A549 (cell line): ENCODE measurements around the gene INPP5A. TPM values are rescaled to one million over a fixed set of nuclear protein-coding genes. Genes with fewer than 3 reads are reported as not detected.

Experiments
- ATAC-seq, 2 experiments: fragments of 200-7000 bp in 1 of 2; fragments of >200 bp in 1 of 2; cut with Nextera tagmentation in 1 of 2; cut with Tn5 transposase in 1 of 2; 3 replicates each; pipeline versions ENCODE4 v1.8.0 to v1.9.1; 2018 to 2020; ENCODE audit warnings: mild to moderate bottlenecking in 1 of 2, moderate library complexity in 1 of 2
- CTCF ChIA-PET: fragments of 300-600 bp; sonication (Branson Sonifier 250); formaldehyde crosslinking; extraction: SDS; loops from one replicate; lab custom pipeline; 2021; ENCODE audit warnings: antibody characterized with exemption, inconsistent platforms; lab: Yijun Ruan, JAX
- POLR2A ChIA-PET: fragments of 350-600 bp; formaldehyde crosslinking; extraction: SDS; loops from one replicate; lab custom pipeline; 2021; ENCODE audit warnings: antibody characterized with exemption, inconsistent platforms; lab: Yijun Ruan, JAX
- DNase-seq, 2 experiments: peaks; one replicate each; pipeline versions ENCODE4 v3.0.0 to v3.0.0-alpha.2; 2011 to 2016; ENCODE audit warnings: low read depth in 1 of 2, low spot score in 1 of 2
- FAIRE-seq: peaks from 2 replicates; lab custom pipeline; 2011; peaks lifted over from hg19 to GRCh38; lab: Jason Lieb, UNC
- H3K27ac ChIP-seq, 2 experiments: fragments of >200 bp; sonication (Bioruptor Twin); formaldehyde crosslinking; 3 replicates each; pipeline ENCODE4 v1.5.1; 2016 to 2017
- H3K4me1 ChIP-seq: fragments of >200 bp; sonication (Bioruptor Twin); formaldehyde crosslinking; 3 replicates; pipeline ENCODE4 v1.6.1; 2016
- H3K4me2 ChIP-seq: fragments of >200 bp; sonication (Bioruptor Twin); formaldehyde crosslinking; 3 replicates; pipeline ENCODE4 v1.6.1; 2016
- H3K4me3 ChIP-seq: fragments of >200 bp; sonication (Bioruptor Twin); formaldehyde crosslinking; 3 replicates; pipeline ENCODE4 v1.5.1; 2016
- H3K9me3 ChIP-seq: fragments of >200 bp; sonication (Bioruptor Twin); formaldehyde crosslinking; 3 replicates; pipeline ENCODE4 v1.6.1; 2016
- BHLHE40 ChIP-seq: IDR thresholded peaks from 2 replicates; pipeline ENCODE4 v1.6.1; 2012; ENCODE audit warnings: low read depth, low read length, inconsistent platforms
- CBX2 ChIP-seq: fragments of 200-600 bp; sonication (generic); IDR thresholded peaks from 2 replicates; pipeline ENCODE4 v1.6.1; 2016; ENCODE audit warnings: low read depth, mild to moderate bottlenecking, borderline replicate concordance
- EHF ChIP-seq: fragments of 250-450 bp; sonication (Bioruptor Pico); IDR thresholded peaks from 2 replicates; pipeline ENCODE4 v1.5.0; 2020; ENCODE audit warnings: mild to moderate bottlenecking
- EHMT2 ChIP-seq: fragments of 200-600 bp; sonication (generic); IDR thresholded peaks from 2 replicates; pipeline ENCODE4 v1.6.1; 2016; ENCODE audit warnings: antibody characterized with exemption, low read depth, mild to moderate bottlenecking, moderate library complexity
- ESRRA ChIP-seq: fragments of 150-350 bp; IDR thresholded peaks from 2 replicates; pipeline ENCODE4 v1.6.1; 2014; ENCODE audit warnings: mild to moderate bottlenecking, low read length, borderline replicate concordance
- FOXS1 ChIP-seq: fragments of 250-450 bp; sonication (Bioruptor Pico); IDR thresholded peaks from 2 replicates; pipeline ENCODE4 v1.5.0; 2020; ENCODE audit warnings: mild to moderate bottlenecking, moderate library complexity
- HDAC2 ChIP-seq: fragments of 200-600 bp; sonication (generic); IDR thresholded peaks from 2 replicates; pipeline ENCODE4 v1.6.1; 2016
- HEYL ChIP-seq: fragments of 250-450 bp; sonication (Bioruptor Pico); IDR thresholded peaks from 2 replicates; pipeline ENCODE4 v1.8.0; 2021; ENCODE audit warnings: mild to moderate bottlenecking, moderate library complexity
- HOXA7 ChIP-seq: fragments of 250-450 bp; sonication (Bioruptor Pico); IDR thresholded peaks from 2 replicates; pipeline ENCODE4 v1.5.0; 2020; ENCODE audit warnings: mild to moderate bottlenecking, moderate library complexity
- JUN ChIP-seq, 2 experiments: fragments of >200 bp; sonication (Bioruptor Twin); formaldehyde crosslinking; IDR thresholded peaks; 2 replicates in 1 of 2; 3 replicates in 1 of 2; pipeline ENCODE4 v1.6.1; 2016 to 2017
- KDM1A ChIP-seq: fragments of 200-600 bp; sonication (generic); IDR thresholded peaks from 2 replicates; pipeline ENCODE4 v1.6.1; 2016; ENCODE audit warnings: low read depth, mild to moderate bottlenecking
- MAFK ChIP-seq: fragments of 450-650 bp; IDR thresholded peaks from 2 replicates; pipeline ENCODE4 v1.6.1; 2014; ENCODE audit not compliant: partially characterized antibody
- MAZ ChIP-seq: fragments of 150-350 bp; IDR thresholded peaks from 2 replicates; pipeline ENCODE4 v1.6.1; 2014; ENCODE audit warnings: antibody characterized with exemption, low read depth, low read length, borderline replicate concordance
- MYC ChIP-seq: IDR thresholded peaks from 2 replicates; pipeline ENCODE4 v1.6.1; 2012; ENCODE audit warnings: mild to moderate bottlenecking, inconsistent platforms, low read length, improper control_type of control experiment, borderline replicate concordance
- NFE2L2 ChIP-seq: fragments of 150-350 bp; conservative IDR thresholded peaks from 2 replicates; pipeline ENCODE4 v1.6.1; 2014; ENCODE audit warnings: low read length
- NR3C1 ChIP-seq: fragments of >200 bp; sonication (Bioruptor Twin); formaldehyde crosslinking; IDR thresholded peaks from 3 replicates; pipeline ENCODE4 v1.6.1; 2017
- PHF8 ChIP-seq: fragments of 200-600 bp; sonication (generic); IDR thresholded peaks from 2 replicates; pipeline ENCODE4 v1.6.1; 2016; ENCODE audit warnings: low read depth, mild to moderate bottlenecking, antibody characterized with exemption, moderate library complexity, borderline replicate concordance
- POLR2A ChIP-seq: IDR thresholded peaks from 2 replicates; pipeline ENCODE4 v1.6.1; 2012; ENCODE audit warnings: mild to moderate bottlenecking, low read length
- RNF2 ChIP-seq: fragments of 200-600 bp; sonication (generic); IDR thresholded peaks from 2 replicates; pipeline ENCODE4 v1.6.1; 2016; ENCODE audit warnings: low read depth, mild to moderate bottlenecking, antibody characterized with exemption, moderate library complexity, borderline replicate concordance
- SMC3 ChIP-seq: fragments of >200 bp; sonication (Bioruptor Twin); formaldehyde crosslinking; IDR thresholded peaks from 3 replicates; pipeline ENCODE4 v1.6.1; 2018; ENCODE audit warnings: inconsistent platforms
- SREBF2 ChIP-seq: fragments of 450-650 bp; IDR thresholded peaks from 2 replicates; pipeline ENCODE4 v1.6.1; 2014; ENCODE audit warnings: mild to moderate bottlenecking, moderate library complexity
- TFCP2L1 ChIP-seq: fragments of 250-450 bp; sonication (Bioruptor Pico); IDR thresholded peaks from 2 replicates; pipeline ENCODE4 v1.5.0; 2021; ENCODE audit warnings: mild to moderate bottlenecking
- ZC3H11A ChIP-seq: fragments of 450-650 bp; IDR thresholded peaks from 2 replicates; pipeline ENCODE4 v1.6.1; 2014; ENCODE audit warnings: antibody characterized with exemption, mild to moderate bottlenecking
- ZFP36 ChIP-seq: fragments of 450-650 bp; IDR thresholded peaks from 2 replicates; pipeline ENCODE4 v1.6.1; 2014; ENCODE audit warnings: borderline replicate concordance; ENCODE audit not compliant: partially characterized antibody
- ZSCAN20 ChIP-seq: fragments of 250-450 bp; sonication (Bioruptor Pico); IDR thresholded peaks from 2 replicates; pipeline ENCODE4 v1.8.0; 2022; ENCODE audit warnings: mild to moderate bottlenecking, moderate library complexity
- WGBS: methylation state at CpG from one replicate; pipeline ENCODE4 v1.1.6; 2017; ENCODE audit errors: missing lambda C conversion rate; 5-methylcytosine and 5-hydroxymethylcytosine counted together
- polyA plus RNA-seq, 4 experiments: library from polyadenylated mRNA; depleted of rRNA in 3 of 4; stranded (reverse); fragments of >200 nt; fragmentation: RNase III in 1 of 4; extraction: RNeasy Plus Mini Kit Qiagen cat#74134 plus additional on column Dnase treatment in 1 of 4; gene quantifications; 2 replicates in 3 of 4; 3 replicates in 1 of 4; pipeline ENCODE4 v1.2.3, GENCODE V29; 2011 to 2017
- TF ChIP-seq, protein P1 (sequence below): fragments of >200 bp; sonication (Bioruptor Twin); formaldehyde crosslinking; IDR thresholded peaks from 2 replicates; pipeline ENCODE4 v1.6.1; 2016
- TF ChIP-seq, protein P2 (sequence below): IDR thresholded peaks from 2 replicates; pipeline ENCODE4 v1.6.1; 2012
- TF ChIP-seq, protein P3 (sequence below): fragments of 250-450 bp; sonication (Bioruptor Pico); IDR thresholded peaks from 2 replicates; pipeline ENCODE4 v1.5.0; 2021; ENCODE audit warnings: mild to moderate bottlenecking, moderate library complexity, borderline replicate concordance
- TF ChIP-seq, protein P4 (sequence below): fragments of 450-650 bp; IDR thresholded peaks from 2 replicates; pipeline ENCODE4 v1.6.1; 2014; ENCODE audit warnings: antibody characterized with exemption
- TF ChIP-seq, protein P5 (sequence below): fragments of >200 bp; sonication (Bioruptor Twin); formaldehyde crosslinking; IDR thresholded peaks from 3 replicates; pipeline ENCODE4 v1.5.1; 2016
- TF ChIP-seq, protein P6 (sequence below): fragments of 250-450 bp; sonication (Bioruptor Pico); IDR thresholded peaks from 2 replicates; pipeline ENCODE4 v1.5.0; 2020; ENCODE audit warnings: low read depth, mild to moderate bottlenecking, moderate library complexity

INPP5A gene
- polyA plus RNA-seq, 2 of the 4 experiments (the other 2 are of a cell fraction): 13.7 to 15.1 TPM

DNA sequence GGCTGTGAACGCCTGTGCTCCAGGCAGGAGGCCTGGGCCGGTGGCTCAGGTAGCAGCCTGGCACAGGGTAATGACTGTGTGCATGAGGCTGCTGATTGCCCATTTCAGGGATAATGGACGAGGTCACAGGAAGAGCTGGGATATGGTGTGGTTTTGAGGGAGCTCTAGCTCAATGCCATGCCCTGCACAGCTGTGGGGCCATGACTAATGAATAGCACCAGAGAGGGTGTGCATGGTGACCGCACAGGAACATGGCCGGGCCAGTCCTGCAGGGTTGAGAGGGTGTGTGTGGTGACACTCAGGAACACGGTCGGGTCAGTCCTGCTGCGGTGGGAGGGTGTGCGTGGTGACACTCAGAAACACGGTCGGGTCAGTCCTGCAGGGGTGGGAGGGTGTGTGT, 226.5 kb downstream of the INPP5A start:
- Histone ChIP-seq H3K9me3 (no peaks in the 10 kb centered on the region), H3K4me2 (no peak overlapping the region), H3K27ac (no peak overlapping the region), H3K4me3 (no peak overlapping the region), H3K4me1 (no peaks in the 10 kb centered on the region)
- DNase-seq (no peak), FAIRE-seq (no peak), ATAC-seq (no peak)
- 84% methylated on average over 9 of the region's 11 CpGs for WGBS
- ChIA-PET CTCF (interaction anchor here (1.2 to 1.5 kb wide), 2 partner anchors 25 to 110 kb away, joined by 3 read pairs; no protein-coding TSS in a partner anchor), POLR2A (no interaction called here)
- TF ChIP-seq ESRRA (no peak), RNF2 (no peak), HDAC2 (no peak), BHLHE40 (no peak), JUN (IDR thresholded peaks at IDR 0.05) (no peak), MAFK (no peak), HEYL (no peak), ZC3H11A (no peak), HOXA7 (no peak), MAZ (no peak), ZSCAN20 (no peak), SREBF2 (no peak), FOXS1 (no peak), CBX2 (no peak), EHF (CRISPR knock-in tag) (no peak)
- TF ChIP-seq, protein P1, sequence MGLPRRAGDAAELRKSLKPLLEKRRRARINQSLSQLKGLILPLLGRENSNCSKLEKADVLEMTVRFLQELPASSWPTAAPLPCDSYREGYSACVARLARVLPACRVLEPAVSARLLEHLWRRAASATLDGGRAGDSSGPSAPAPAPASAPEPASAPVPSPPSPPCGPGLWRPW: no peak
- TF ChIP-seq, protein P2, sequence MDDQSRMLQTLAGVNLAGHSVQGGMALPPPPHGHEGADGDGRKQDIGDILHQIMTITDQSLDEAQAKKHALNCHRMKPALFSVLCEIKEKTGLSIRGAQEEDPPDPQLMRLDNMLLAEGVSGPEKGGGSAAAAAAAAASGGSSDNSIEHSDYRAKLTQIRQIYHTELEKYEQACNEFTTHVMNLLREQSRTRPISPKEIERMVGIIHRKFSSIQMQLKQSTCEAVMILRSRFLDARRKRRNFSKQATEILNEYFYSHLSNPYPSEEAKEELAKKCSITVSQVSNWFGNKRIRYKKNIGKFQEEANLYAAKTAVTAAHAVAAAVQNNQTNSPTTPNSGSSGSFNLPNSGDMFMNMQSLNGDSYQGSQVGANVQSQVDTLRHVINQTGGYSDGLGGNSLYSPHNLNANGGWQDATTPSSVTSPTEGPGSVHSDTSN: no peak
- TF ChIP-seq, protein P3, sequence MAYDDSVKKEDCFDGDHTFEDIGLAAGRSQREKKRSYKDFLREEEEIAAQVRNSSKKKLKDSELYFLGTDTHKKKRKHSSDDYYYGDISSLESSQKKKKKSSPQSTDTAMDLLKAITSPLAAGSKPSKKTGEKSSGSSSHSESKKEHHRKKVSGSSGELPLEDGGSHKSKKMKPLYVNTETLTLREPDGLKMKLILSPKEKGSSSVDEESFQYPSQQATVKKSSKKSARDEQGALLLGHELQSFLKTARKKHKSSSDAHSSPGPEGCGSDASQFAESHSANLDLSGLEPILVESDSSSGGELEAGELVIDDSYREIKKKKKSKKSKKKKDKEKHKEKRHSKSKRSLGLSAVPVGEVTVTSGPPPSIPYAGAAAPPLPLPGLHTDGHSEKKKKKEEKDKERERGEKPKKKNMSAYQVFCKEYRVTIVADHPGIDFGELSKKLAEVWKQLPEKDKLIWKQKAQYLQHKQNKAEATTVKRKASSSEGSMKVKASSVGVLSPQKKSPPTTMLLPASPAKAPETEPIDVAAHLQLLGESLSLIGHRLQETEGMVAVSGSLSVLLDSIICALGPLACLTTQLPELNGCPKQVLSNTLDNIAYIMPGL (CRISPR knock-in tag): no peak

DNA sequence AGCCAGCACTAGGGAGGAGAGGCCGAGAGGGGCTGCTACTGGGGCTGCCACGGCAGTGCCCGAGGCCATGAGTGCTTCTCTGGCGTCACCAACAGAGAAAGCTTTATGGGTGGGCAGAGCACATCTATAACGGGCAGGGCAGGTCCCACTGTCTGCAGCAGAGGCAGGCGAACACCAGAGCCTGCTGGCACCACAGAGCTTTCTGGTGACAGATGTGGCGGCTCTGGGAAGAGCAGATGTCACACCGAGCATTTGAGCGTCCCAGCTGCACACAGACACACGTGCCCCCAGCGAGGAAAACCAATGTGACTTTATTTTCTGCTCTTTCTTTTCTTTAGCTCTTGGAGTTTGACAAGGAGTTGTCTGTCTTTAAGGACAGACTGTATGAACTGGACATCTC, 227.8 kb downstream of the INPP5A start:
- POLR2A ChIA-PET: no interaction called here
- DNase-seq (no peak), FAIRE-seq (no peak), ATAC-seq (no peak; a peak in 1 of 6 replicates)
- no peak overlapping the region for H3K27ac ChIP-seq
- no peaks in the 10 kb centered on the region for H3K4me1 ChIP-seq
- no peak overlapping the region for H3K4me3 ChIP-seq
- no peak overlapping the region for H3K4me2 ChIP-seq
- TF ChIP-seq HEYL (no peak), MYC (no peak), ZFP36 (no peak), KDM1A (no peak), POLR2A (no peak), EHMT2 (no peak), TFCP2L1 (CRISPR knock-in tag) (no peak), SMC3 (no peak), PHF8 (no peak), NR3C1 (no peak), HDAC2 (no peak), NFE2L2 (no peak)
- TF ChIP-seq, protein P4, sequence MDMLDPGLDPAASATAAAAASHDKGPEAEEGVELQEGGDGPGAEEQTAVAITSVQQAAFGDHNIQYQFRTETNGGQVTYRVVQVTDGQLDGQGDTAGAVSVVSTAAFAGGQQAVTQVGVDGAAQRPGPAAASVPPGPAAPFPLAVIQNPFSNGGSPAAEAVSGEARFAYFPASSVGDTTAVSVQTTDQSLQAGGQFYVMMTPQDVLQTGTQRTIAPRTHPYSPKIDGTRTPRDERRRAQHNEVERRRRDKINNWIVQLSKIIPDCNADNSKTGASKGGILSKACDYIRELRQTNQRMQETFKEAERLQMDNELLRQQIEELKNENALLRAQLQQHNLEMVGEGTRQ: no peak
- TF ChIP-seq, protein P5, sequence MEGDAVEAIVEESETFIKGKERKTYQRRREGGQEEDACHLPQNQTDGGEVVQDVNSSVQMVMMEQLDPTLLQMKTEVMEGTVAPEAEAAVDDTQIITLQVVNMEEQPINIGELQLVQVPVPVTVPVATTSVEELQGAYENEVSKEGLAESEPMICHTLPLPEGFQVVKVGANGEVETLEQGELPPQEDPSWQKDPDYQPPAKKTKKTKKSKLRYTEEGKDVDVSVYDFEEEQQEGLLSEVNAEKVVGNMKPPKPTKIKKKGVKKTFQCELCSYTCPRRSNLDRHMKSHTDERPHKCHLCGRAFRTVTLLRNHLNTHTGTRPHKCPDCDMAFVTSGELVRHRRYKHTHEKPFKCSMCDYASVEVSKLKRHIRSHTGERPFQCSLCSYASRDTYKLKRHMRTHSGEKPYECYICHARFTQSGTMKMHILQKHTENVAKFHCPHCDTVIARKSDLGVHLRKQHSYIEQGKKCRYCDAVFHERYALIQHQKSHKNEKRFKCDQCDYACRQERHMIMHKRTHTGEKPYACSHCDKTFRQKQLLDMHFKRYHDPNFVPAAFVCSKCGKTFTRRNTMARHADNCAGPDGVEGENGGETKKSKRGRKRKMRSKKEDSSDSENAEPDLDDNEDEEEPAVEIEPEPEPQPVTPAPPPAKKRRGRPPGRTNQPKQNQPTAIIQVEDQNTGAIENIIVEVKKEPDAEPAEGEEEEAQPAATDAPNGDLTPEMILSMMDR: no peak
- TF ChIP-seq, protein P6, sequence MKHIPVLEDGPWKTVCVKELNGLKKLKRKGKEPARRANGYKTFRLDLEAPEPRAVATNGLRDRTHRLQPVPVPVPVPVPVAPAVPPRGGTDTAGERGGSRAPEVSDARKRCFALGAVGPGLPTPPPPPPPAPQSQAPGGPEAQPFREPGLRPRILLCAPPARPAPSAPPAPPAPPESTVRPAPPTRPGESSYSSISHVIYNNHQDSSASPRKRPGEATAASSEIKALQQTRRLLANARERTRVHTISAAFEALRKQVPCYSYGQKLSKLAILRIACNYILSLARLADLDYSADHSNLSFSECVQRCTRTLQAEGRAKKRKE (CRISPR knock-in tag): no peak
- TF ChIP-seq, protein P2: no peak
- no peaks in the 10 kb centered on the region for H3K9me3 ChIP-seq
- 56% methylated on average over 9 of the region's 11 CpGs for WGBS
- CTCF ChIA-PET: no interaction called here
